H9 (cell line): Measurements from ENCODE around the gene HOXB8. TPM values are rescaled to one million over a fixed set of nuclear protein-coding genes. Genes with fewer than 3 reads are reported as not detected.

Experiments used
- DNase-seq: peaks from one replicate; pipeline ENCODE4 v3.0.0-alpha.2; 2017
- H2AFZ ChIP-seq: one replicate; pipeline ENCODE4 v1.6.1; 2013; ENCODE audit warnings: mild to moderate bottlenecking, low read length, control low read depth, moderate library complexity
- H2AK5ac ChIP-seq: 2 replicates; pipeline ENCODE4 v1.6.1; 2013; ENCODE audit warnings: low read length, control low read depth, mixed read lengths; ENCODE audit not compliant: insufficient read length
- H2BK120ac ChIP-seq: one replicate; pipeline ENCODE4 v1.6.1; 2013; ENCODE audit warnings: low read depth, mild to moderate bottlenecking, low read length, control low read depth, inconsistent platforms; ENCODE audit not compliant: poor library complexity, severe bottlenecking
- H2BK12ac ChIP-seq: 2 replicates; pipeline ENCODE4 v1.6.1; 2013; ENCODE audit warnings: low read length, control low read depth, mixed read lengths, low read depth; ENCODE audit not compliant: insufficient read length
- H2BK15ac ChIP-seq: 2 replicates; pipeline ENCODE4 v1.6.1; 2013; ENCODE audit warnings: low read depth, low read length, control low read depth
- H2BK20ac ChIP-seq: one replicate; pipeline ENCODE4 v1.6.1; 2013; ENCODE audit warnings: low read depth, mild to moderate bottlenecking, low read length, control low read depth, inconsistent platforms; ENCODE audit not compliant: poor library complexity, severe bottlenecking
- H2BK5ac ChIP-seq: 2 replicates; pipeline ENCODE4 v1.6.1; 2013; ENCODE audit warnings: low read length, control low read depth, mixed read lengths; ENCODE audit not compliant: insufficient read length
- H3K14ac ChIP-seq: 2 replicates; pipeline ENCODE4 v1.6.1; 2013; ENCODE audit warnings: low read length, control low read depth; ENCODE audit not compliant: insufficient read depth
- H3K18ac ChIP-seq: 2 replicates; pipeline ENCODE4 v1.6.1; 2013; ENCODE audit warnings: low read depth, mild to moderate bottlenecking, mixed read lengths, low read length, control low read depth; ENCODE audit not compliant: insufficient read length
- H3K23ac ChIP-seq: 2 replicates; pipeline ENCODE4 v1.6.1; 2013; ENCODE audit warnings: low read length, control low read depth, mixed read lengths, low read depth; ENCODE audit not compliant: insufficient read length
- H3K23me2 ChIP-seq: 2 replicates; pipeline ENCODE4 v1.6.1; 2013; ENCODE audit warnings: low read depth, mild to moderate bottlenecking, mixed read lengths, low read length, control low read depth; ENCODE audit not compliant: insufficient read length, poor library complexity, severe bottlenecking
- H3K27ac ChIP-seq: 2 replicates; pipeline ENCODE4 v1.5.1; 2013; ENCODE audit warnings: low read length, control low read depth, mixed read lengths, low read depth; ENCODE audit not compliant: insufficient read length
- H3K27me3 ChIP-seq: 2 replicates; pipeline ENCODE4 v1.6.1; 2013; ENCODE audit warnings: low read length, control low read depth, inconsistent platforms; ENCODE audit not compliant: insufficient read depth
- H3K4ac ChIP-seq: 2 replicates; pipeline ENCODE4 v1.6.1; 2013; ENCODE audit warnings: low read depth, mild to moderate bottlenecking, control low read depth, inconsistent platforms, low read length, moderate library complexity
- H3K4me1 ChIP-seq: 2 replicates; pipeline ENCODE4 v1.6.1; 2013; ENCODE audit warnings: low read length, control low read depth, inconsistent platforms; ENCODE audit not compliant: insufficient read depth
- H3K4me2 ChIP-seq: 2 replicates; pipeline ENCODE4 v1.6.1; 2013; ENCODE audit warnings: low read length, control low read depth, mixed read lengths; ENCODE audit not compliant: insufficient read length, insufficient read depth
- H3K56ac ChIP-seq: 2 replicates; pipeline ENCODE4 v1.6.1; 2013; ENCODE audit warnings: low read depth, mild to moderate bottlenecking, mixed read lengths, low read length, control low read depth; ENCODE audit not compliant: insufficient read length
- H3K79me1 ChIP-seq: 2 replicates; pipeline ENCODE4 v1.6.1; 2013; ENCODE audit warnings: low read depth, mild to moderate bottlenecking, moderate library complexity, low read length, control low read depth, inconsistent platforms; ENCODE audit not compliant: insufficient read depth, poor library complexity, severe bottlenecking
- H3K79me2 ChIP-seq: 2 replicates; pipeline ENCODE4 v1.6.1; 2013; ENCODE audit warnings: low read length, control low read depth, inconsistent platforms; ENCODE audit not compliant: insufficient read depth
- H3K9ac ChIP-seq: 2 replicates; pipeline ENCODE4 v1.6.1; 2013; ENCODE audit warnings: low read length, control low read depth, mixed read lengths; ENCODE audit not compliant: insufficient read length; ENCODE audit errors: extremely low read depth
- H3K9me3 ChIP-seq: one replicate; pipeline ENCODE4 v1.6.1; 2013; ENCODE audit warnings: low read depth, low read length, inconsistent platforms; ENCODE audit not compliant: control insufficient read depth
- H3T11ph ChIP-seq: one replicate; pipeline ENCODE4 v1.6.1; 2013; ENCODE audit warnings: mild to moderate bottlenecking, low read length, control low read depth, inconsistent platforms
- H4K20me1 ChIP-seq: one replicate; pipeline ENCODE4 v1.6.1; 2013; ENCODE audit not compliant: control insufficient read depth, insufficient read length, insufficient read depth
- H4K5ac ChIP-seq: 2 replicates; pipeline ENCODE4 v1.6.1; 2013; ENCODE audit warnings: low read depth, mild to moderate bottlenecking, mixed read lengths, low read length, control low read depth; ENCODE audit not compliant: insufficient read length
- H4K8ac ChIP-seq: replicated peaks from 2 replicates; pipeline ENCODE4 v1.6.1; 2013; ENCODE audit warnings: low read length, control low read depth, mixed read lengths, low read depth; ENCODE audit not compliant: insufficient read length
- H4K91ac ChIP-seq: 2 replicates; pipeline ENCODE4 v1.6.1; 2013; ENCODE audit warnings: low read depth, mild to moderate bottlenecking, moderate library complexity, mixed read lengths, low read length, control low read depth; ENCODE audit not compliant: insufficient read length
- H3K27ac Mint-ChIP-seq, 3 experiments: 2 replicates in 2 of 3; 3 replicates in 1 of 3; pipeline ENCODE4 v1.8.0; 2020 to 2021; ENCODE audit warnings: mixed read lengths in 3 of 3, mild to moderate bottlenecking in 1 of 3, moderate library complexity in 1 of 3
- H3K27me3 Mint-ChIP-seq: 2 replicates; pipeline ENCODE4 v1.8.0; 2021; ENCODE audit warnings: low read depth, mild to moderate bottlenecking, moderate library complexity, mixed read lengths
- H3K36me3 Mint-ChIP-seq, 3 experiments: 2 replicates in 2 of 3; 3 replicates in 1 of 3; pipeline ENCODE4 v1.8.0; 2020 to 2021; ENCODE audit warnings: low read depth in 3 of 3, mixed read lengths in 3 of 3; ENCODE audit not compliant: insufficient read depth in 1 of 3
- H3K4me1 Mint-ChIP-seq, 2 experiments: 2 replicates each; pipeline ENCODE4 v1.8.0; 2020; ENCODE audit warnings: mixed read lengths in 2 of 2
- H3K4me3 Mint-ChIP-seq, 2 experiments: 2 replicates in 1 of 2; 3 replicates in 1 of 2; pipeline ENCODE4 v1.8.0; 2020 to 2021; ENCODE audit warnings: mild to moderate bottlenecking in 2 of 2, mixed read lengths in 2 of 2, moderate library complexity in 1 of 2
- H3K9me3 Mint-ChIP-seq, 2 experiments: 2 replicates in 1 of 2; 3 replicates in 1 of 2; pipeline ENCODE4 v1.8.0; 2020; ENCODE audit warnings: mild to moderate bottlenecking in 2 of 2, mixed read lengths in 2 of 2, moderate library complexity in 1 of 2
- CTCF ChIP-seq: fragments of 200-600 bp; sonication (generic); conservative IDR thresholded peaks from 3 replicates; pipeline ENCODE4 v1.8.0; 2021; ENCODE audit warnings: antibody characterized with exemption, mild to moderate bottlenecking
- total RNA-seq: library from RNA; stranded (reverse); gene quantifications from 2 replicates; pipeline ENCODE4 v1.2.1, GENCODE V29; 2021

The HOXB8 gene
- total RNA-seq, 1 experiment from 2014 or later, result not detected

GRCh38 chr17:48655913-48656312 lies 40.8 kb upstream of the HOXB8 start:
- Histone ChIP-seq H3K18ac (no peak overlapping the region), H3K23me2 (no peaks in the 10 kb centered on the region), H2BK15ac (no peak overlapping the region), H3K23ac (no peak overlapping the region), H3K14ac (no peak overlapping the region), H4K8ac (no peak overlapping the region), H4K20me1 (no peaks in the 10 kb centered on the region), H3K4me2 (no peak overlapping the region), H2BK120ac (no peak overlapping the region), H3K27ac (no peak overlapping the region), H4K91ac (no peak overlapping the region), H3K79me2 (no peaks in the 10 kb centered on the region), H2AFZ (no peak overlapping the region), H3K9ac (no peak overlapping the region), H2BK20ac (no peak overlapping the region), H3K4me1 (no peaks in the 10 kb centered on the region), H3T11ph (no peak overlapping the region), H4K5ac (no peak overlapping the region), H2BK12ac (no peak overlapping the region), H3K79me1 (no peaks in the 10 kb centered on the region), H2AK5ac (no peak overlapping the region), H2BK5ac (no peak overlapping the region), H3K4ac (no peak overlapping the region), H3K9me3 (no peaks in the 10 kb centered on the region), H3K56ac (no peak overlapping the region), H3K27me3 (no peaks in the 10 kb centered on the region; the same call in 1 of the 2 replicates)
- Mint-ChIP-seq H3K27ac (no peak overlapping the region), H3K27me3 (peaks cover 89% of the 10 kb centered on the region), H3K36me3 (no peaks in the 10 kb centered on the region), H3K9me3 (peaks cover 4 to 10% of the 10 kb centered on the region in 2 experiments), H3K4me3 (no peak overlapping the region; a peak in 1 of 5 replicates), H3K4me1 (no peaks in the 10 kb centered on the region)
- TF ChIP-seq CTCF, result no peak
- DNase-seq, result no peak
